T-cell (primary cell): ENCODE results near the gene PPP1R2C. TPM values are rescaled to one million over a fixed set of nuclear protein-coding genes. Genes with fewer than 3 reads are reported as not detected.

ENCODE experiments used
- ATAC-seq, 4 experiments: fragments of 200-7000 bp in 3 of 4; fragments of 150-1000 bp in 1 of 4; cut with Tn5 transposase; replicated peaks in 1 of 4; 1 replicate in 3 of 4; 2 replicates in 1 of 4; pipeline ENCODE4 v1.10.0; 2021; ENCODE audit warnings: moderate library complexity in 3 of 4, mild to moderate bottlenecking in 2 of 4, moderate number of reproducible peaks in 1 of 4
- CTCF ChIA-PET, 2 donors: fragments of 300-600 bp; sonication (Branson Sonifier 250); formaldehyde crosslinking; loops; one replicate each; lab custom pipeline; 2022; ENCODE audit warnings: antibody characterized with exemption in 2 of 2; lab: Charles Lee
- POLR2A ChIA-PET, 2 donors: fragments of 300-600 bp; sonication (Branson Sonifier 250); formaldehyde crosslinking; loops; one replicate each; lab custom pipeline; 2022; ENCODE audit warnings: antibody characterized with exemption in 2 of 2; lab: Charles Lee
- DNase-seq, 35 experiments: peaks; one replicate each; pipeline versions ENCODE4 v3.0.0 to v3.0.0-alpha.2; 2013 to 2023
- H3K27ac ChIP-seq: one replicate; pipeline ENCODE4 v1.5.1; 2013; ENCODE audit warnings: low read length
- H3K27me3 ChIP-seq, 2 experiments: replicated peaks in 1 of 2; 1 replicate in 1 of 2; 2 replicates in 1 of 2; pipeline versions ENCODE4 v1.6.1 to v1.7.0; 2013; ENCODE audit warnings: low read length in 1 of 2, mixed read lengths in 1 of 2; ENCODE audit not compliant: control insufficient read depth in 2 of 2, insufficient read depth in 2 of 2; ENCODE audit errors: extremely low read depth in 1 of 2
- H3K36me3 ChIP-seq, 2 donors: 1 replicate in 1 of 2; 2 replicates in 1 of 2; pipeline versions ENCODE4 v1.6.1 to v1.7.0; 2013; ENCODE audit warnings: low read length in 1 of 2; ENCODE audit not compliant: control insufficient read depth in 2 of 2, insufficient read depth in 1 of 2; ENCODE audit errors: extremely low read depth in 1 of 2
- H3K4me1 ChIP-seq, 2 experiments: 1 replicate in 1 of 2; 2 replicates in 1 of 2; pipeline versions ENCODE4 v1.6.1 to v1.7.0; 2013; ENCODE audit warnings: low read length in 2 of 2, mixed read lengths in 1 of 2; ENCODE audit not compliant: insufficient read depth in 2 of 2, control insufficient read depth in 1 of 2; ENCODE audit errors: extremely low read depth in 1 of 2
- H3K4me3 ChIP-seq, 2 donors: 1 replicate in 1 of 2; 2 replicates in 1 of 2; pipeline versions ENCODE4 v1.5.1 to v1.7.0; 2013; ENCODE audit warnings: mild to moderate bottlenecking in 2 of 2, low read length in 1 of 2, moderate library complexity in 1 of 2; ENCODE audit not compliant: control insufficient read depth in 1 of 2; ENCODE audit errors: extremely low read depth in 1 of 2
- H3K9me3 ChIP-seq: 2 replicates; pipeline ENCODE4 v1.7.0; 2013
- H3K27ac Mint-ChIP-seq, 2 donors: one replicate each; pipeline ENCODE4 v1.8.0; 2020 to 2021; ENCODE audit warnings: mild to moderate bottlenecking in 2 of 2, mixed read lengths in 2 of 2
- H3K27me3 Mint-ChIP-seq, 2 donors: one replicate each; pipeline ENCODE4 v1.8.0; 2021 to 2022; ENCODE audit warnings: mixed read lengths in 2 of 2
- H3K36me3 Mint-ChIP-seq: one replicate; pipeline ENCODE4 v1.8.0; 2021; ENCODE audit warnings: mixed read lengths
- H3K4me1 Mint-ChIP-seq, 3 donors: one replicate each; pipeline ENCODE4 v1.8.0; 2020 to 2022; ENCODE audit warnings: mixed read lengths in 3 of 3, mild to moderate bottlenecking in 1 of 3
- H3K4me3 Mint-ChIP-seq, 3 donors: one replicate each; pipeline ENCODE4 v1.8.0; 2020 to 2022; ENCODE audit warnings: mild to moderate bottlenecking in 3 of 3, mixed read lengths in 3 of 3, moderate library complexity in 3 of 3
- H3K9me3 Mint-ChIP-seq, 3 donors: one replicate each; pipeline ENCODE4 v1.8.0; 2020 to 2022; ENCODE audit warnings: mixed read lengths in 3 of 3
- WGBS: methylation state at CpG from one replicate; pipeline ENCODE4 v1.1.5; 2013; ENCODE audit warnings: missing lambda C conversion rate; ENCODE audit not compliant: insufficient coverage; 5-methylcytosine and 5-hydroxymethylcytosine counted together
- total RNA-seq, 35 experiments: library from RNA in 6 of 35; stranded (reverse) in 6 of 35; fragments of 120-200 nt in 1 of 35; gene quantifications; one replicate each; pipeline versions ENCODE4 v1.2.1 to v1.2.4 and lab custom pipeline; 2013 to 2026

The PPP1R2C gene
- total RNA-seq, 5 donors from 2014 or later (not counting 1 experiment from before 2014, with no cell fraction given) = 5.4 TPM; not detected in 4

DNA sequence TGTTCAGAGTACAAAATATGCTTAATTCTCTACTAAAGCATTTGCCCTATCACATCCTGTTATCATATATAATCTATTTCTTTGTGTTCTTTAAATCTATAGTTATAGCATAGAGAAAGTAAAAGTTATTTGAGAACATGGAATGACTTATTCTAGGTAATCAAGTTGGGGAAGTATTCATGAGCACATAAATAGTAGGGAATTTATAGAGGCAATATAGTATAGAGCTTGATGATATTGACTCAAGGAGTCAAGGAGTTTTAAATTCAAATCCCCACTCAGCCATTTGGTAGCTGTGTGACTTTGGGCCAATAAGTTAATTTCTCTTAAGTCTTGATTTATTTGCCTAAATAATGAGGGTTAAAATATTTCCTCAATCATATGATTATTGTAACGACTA is 37.5 kb downstream of the PPP1R2C start:
- H3K27ac ChIP-seq = no peak overlapping the region
- H3K9me3 Mint-ChIP-seq = no peaks in the 10 kb centered on the region
- peaks cover 10 to 34% (median 22%) of the 10 kb centered on the region in 3 donors for H3K4me1 Mint-ChIP-seq
- no peaks in the 10 kb centered on the region for H3K9me3 ChIP-seq
- no peak for ATAC-seq
- H3K4me1 ChIP-seq = peaks cover 0 to 8% of the 10 kb centered on the region in 2 experiments
- H3K27me3 Mint-ChIP-seq = peaks cover 0 to 7% of the 10 kb centered on the region in 2 donors
- H3K36me3 Mint-ChIP-seq = no peaks in the 10 kb centered on the region
- ChIA-PET CTCF (no interaction called here), POLR2A (no interaction called here)
- no peaks in the 10 kb centered on the region for H3K36me3 ChIP-seq
- H3K27me3 ChIP-seq = no peaks in the 10 kb centered on the region
- WGBS = no CpG with 5 or more reads among the region's 1 CpG
- no peak overlapping the region for H3K27ac Mint-ChIP-seq
- DNase-seq = no peak
- H3K4me3 Mint-ChIP-seq = no peak overlapping the region
- no peak overlapping the region for H3K4me3 ChIP-seq

DNA sequence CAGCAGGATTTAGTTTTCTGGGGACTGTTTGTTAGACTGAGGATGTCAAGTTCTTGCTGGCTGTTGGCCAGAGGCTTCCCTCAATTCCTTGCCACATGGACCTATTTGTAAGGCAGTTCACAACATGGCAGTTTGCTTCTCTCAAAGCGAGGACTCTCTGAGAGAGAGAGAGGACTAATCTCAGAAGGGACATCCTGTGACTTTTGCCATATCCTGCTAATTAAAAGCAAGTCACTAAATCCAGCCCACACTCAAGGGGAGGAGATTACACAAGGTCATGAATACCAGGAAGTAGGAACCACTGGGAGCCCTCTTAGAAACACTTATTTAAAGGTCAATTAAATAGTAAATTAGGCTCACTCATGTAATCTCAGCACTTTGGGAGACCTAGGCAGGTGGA is 38.2 kb downstream of the PPP1R2C start:
- Mint-ChIP-seq H3K27ac (peak overlapping the region; percentile 85 to 87), H3K36me3 (no peaks in the 10 kb centered on the region), H3K27me3 (peaks cover 0 to 5% of the 10 kb centered on the region in 2 donors), H3K4me1 (peaks cover 10 to 34% (median 22%) of the 10 kb centered on the region in 3 donors), H3K4me3 (peak overlapping the region in 1 of 3 donors; percentile 33), H3K9me3 (no peaks in the 10 kb centered on the region)
- no CpG with 5 or more reads among the region's 1 CpG for WGBS
- POLR2A ChIA-PET = no interaction called here
- peak in 1 of 35 experiments; percentile 6 for DNase-seq
- no peaks in the 10 kb centered on the region for H3K36me3 ChIP-seq
- peak in 2 of 4 experiments; percentile 20 to 23 for ATAC-seq
- no peaks in the 10 kb centered on the region for H3K9me3 ChIP-seq
- H3K27ac ChIP-seq = peak overlapping the region; percentile 62
- CTCF ChIA-PET = no interaction called here
- peaks cover 0 to 8% of the 10 kb centered on the region in 2 experiments for H3K4me1 ChIP-seq
- no peaks in the 10 kb centered on the region for H3K27me3 ChIP-seq
- no peak overlapping the region for H3K4me3 ChIP-seq

DNA sequence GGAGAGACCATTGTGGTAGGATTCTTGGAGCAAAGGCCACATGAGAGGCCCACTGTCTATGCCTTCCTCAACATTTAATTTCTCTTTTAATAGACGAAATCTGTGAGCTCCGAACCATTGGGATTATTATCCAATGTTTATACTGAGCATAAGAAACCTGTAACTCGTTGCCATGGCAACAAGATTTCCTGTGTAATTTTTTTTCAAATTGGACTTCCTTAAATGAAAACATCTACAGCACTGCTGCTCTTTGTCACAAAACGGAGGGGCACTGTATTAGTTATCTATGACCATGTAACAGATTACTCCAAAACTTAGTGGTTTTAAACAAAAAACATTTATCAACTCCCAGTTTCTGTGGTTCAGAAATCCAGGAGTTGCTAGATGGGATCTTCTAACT is 38.7 kb downstream of the PPP1R2C start:
- no peaks in the 10 kb centered on the region for H3K36me3 ChIP-seq
- H3K4me1 ChIP-seq = peaks cover 0 to 8% of the 10 kb centered on the region in 2 experiments
- peak in 2 of 35 experiments; percentile 0 to 44 for DNase-seq
- WGBS = no CpG with 5 or more reads among the region's 4 CpGs
- no peaks in the 10 kb centered on the region for H3K36me3 Mint-ChIP-seq
- peaks cover 0 to 4% of the 10 kb centered on the region in 2 donors for H3K27me3 Mint-ChIP-seq
- peak overlapping the region; percentile 85 to 87 for H3K27ac Mint-ChIP-seq
- H3K9me3 ChIP-seq = no peaks in the 10 kb centered on the region
- peak overlapping the region in 1 of 3 donors; percentile 33 for H3K4me3 Mint-ChIP-seq
- peak overlapping the region; percentile 62 for H3K27ac ChIP-seq
- H3K27me3 ChIP-seq = no peaks in the 10 kb centered on the region
- peak in 3 of 4 experiments; percentile 48 to 54 (median 51) for ATAC-seq
- H3K4me3 ChIP-seq = no peak overlapping the region
- peaks cover 10 to 34% (median 22%) of the 10 kb centered on the region in 3 donors for H3K4me1 Mint-ChIP-seq
- CTCF ChIA-PET = no interaction called here
- POLR2A ChIA-PET = no interaction called here
- no peaks in the 10 kb centered on the region for H3K9me3 Mint-ChIP-seq

DNA sequence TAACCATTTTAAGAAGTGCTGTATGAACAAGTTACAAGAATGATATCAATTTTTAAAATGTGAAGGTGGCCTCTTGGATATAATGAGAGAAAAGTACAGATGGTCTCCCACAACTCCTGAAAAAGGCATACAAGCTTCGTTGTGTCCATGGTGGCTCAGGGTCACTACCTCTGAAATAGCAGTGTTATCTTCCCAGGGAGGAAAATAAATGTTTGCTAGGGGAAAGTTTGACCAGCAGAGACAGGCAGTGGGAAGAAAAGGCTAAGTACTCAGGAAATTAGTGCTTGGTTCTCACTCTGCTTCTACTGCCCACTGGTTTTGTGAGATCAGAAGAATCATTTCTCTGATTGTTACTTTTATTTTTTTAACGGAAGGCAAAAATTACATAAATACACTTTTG is 39.4 kb downstream of the PPP1R2C start:
- Histone ChIP-seq H3K27me3 (no peaks in the 10 kb centered on the region), H3K9me3 (no peaks in the 10 kb centered on the region), H3K27ac (peak overlapping the region; percentile 62), H3K36me3 (no peaks in the 10 kb centered on the region), H3K4me1 (peaks cover 0 to 8% of the 10 kb centered on the region in 2 experiments), H3K4me3 (no peak overlapping the region)
- Mint-ChIP-seq H3K4me3 (no peak overlapping the region), H3K27me3 (peaks cover 0 to 3% of the 10 kb centered on the region in 2 donors), H3K36me3 (no peaks in the 10 kb centered on the region), H3K9me3 (no peaks in the 10 kb centered on the region), H3K4me1 (peaks cover 10 to 34% (median 22%) of the 10 kb centered on the region in 3 donors), H3K27ac (no peak overlapping the region)
- no peak for DNase-seq
- ChIA-PET CTCF (no interaction called here), POLR2A (no interaction called here)
- no peak for ATAC-seq
- WGBS = no CpG with 5 or more reads among the region's 2 CpGs

DNA sequence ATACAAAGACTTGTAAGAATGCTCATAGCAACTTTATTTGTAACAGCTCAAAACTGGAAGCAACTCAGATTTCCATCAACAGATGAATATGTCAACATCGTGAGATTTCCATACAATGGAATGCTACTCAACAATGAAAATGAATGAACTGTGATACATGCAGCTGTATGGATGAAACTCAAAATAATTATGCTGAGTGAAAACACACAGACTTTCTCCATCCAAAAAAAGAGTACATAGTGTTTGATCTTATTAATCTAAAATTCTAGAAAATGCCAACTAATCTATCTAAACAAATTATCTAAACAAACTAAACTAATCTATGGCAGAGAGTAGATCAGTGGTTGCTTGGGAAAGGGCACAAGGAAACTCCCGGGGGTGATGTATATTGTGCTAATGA is 42.7 kb downstream of the PPP1R2C start:
- no CpG with 5 or more reads among the region's 2 CpGs for WGBS
- H3K4me1 ChIP-seq = peaks cover 0 to 8% of the 10 kb centered on the region in 2 experiments
- H3K9me3 ChIP-seq = no peaks in the 10 kb centered on the region
- DNase-seq (no peak), ATAC-seq (no peak)
- Mint-ChIP-seq H3K36me3 (no peaks in the 10 kb centered on the region), H3K9me3 (no peaks in the 10 kb centered on the region), H3K4me3 (no peak overlapping the region), H3K27me3 (peaks cover 0 to 3% of the 10 kb centered on the region in 2 donors), H3K4me1 (peaks cover 10 to 35% (median 20%) of the 10 kb centered on the region in 3 donors), H3K27ac (no peak overlapping the region)
- ChIA-PET POLR2A (interaction anchor here in 1 of 2 donors (0.6 kb wide), 1 partner anchor 1120 kb away, joined by 3 read pairs; no protein-coding TSS in a partner anchor), CTCF (no interaction called here)
- H3K27ac ChIP-seq = no peak overlapping the region
- H3K27me3 ChIP-seq = no peaks in the 10 kb centered on the region
- H3K4me3 ChIP-seq = no peak overlapping the region
- peaks cover 0 to 4% of the 10 kb centered on the region in 2 donors for H3K36me3 ChIP-seq

DNA sequence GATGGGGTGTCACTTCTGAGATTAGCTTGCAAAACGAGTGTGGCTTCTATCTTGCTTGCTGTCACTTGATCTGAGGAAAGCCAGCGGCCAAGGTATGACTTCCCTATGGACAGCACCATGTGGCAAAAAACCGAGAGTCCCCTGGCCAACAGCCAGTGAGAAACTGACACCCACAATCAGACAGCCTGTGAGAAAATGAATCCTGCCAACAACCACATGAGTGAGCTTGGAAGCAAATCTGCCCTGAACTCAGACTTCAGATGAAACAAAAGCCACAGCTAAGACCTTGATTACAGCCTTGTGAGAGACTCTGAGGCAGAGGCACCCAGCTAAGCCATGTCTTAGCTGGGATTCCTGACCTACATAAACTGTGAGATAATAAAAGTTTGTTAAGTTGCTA is 45.5 kb downstream of the PPP1R2C start:
- H3K36me3 ChIP-seq = peaks cover 0 to 4% of the 10 kb centered on the region in 2 donors
- Mint-ChIP-seq H3K27ac (no peak overlapping the region), H3K9me3 (no peaks in the 10 kb centered on the region), H3K36me3 (no peaks in the 10 kb centered on the region), H3K4me1 (peaks cover 1 to 14% (median 2%) of the 10 kb centered on the region in 3 donors), H3K4me3 (no peak overlapping the region), H3K27me3 (peaks cover 0 to 3% of the 10 kb centered on the region in 2 donors)
- H3K27ac ChIP-seq = no peak overlapping the region
- no peaks in the 10 kb centered on the region for H3K27me3 ChIP-seq
- POLR2A ChIA-PET = no interaction called here
- no peak overlapping the region for H3K4me3 ChIP-seq
- WGBS = 20% methylated on average over 1 of the region's 3 CpGs
- DNase-seq (no peak), ATAC-seq (no peak)
- CTCF ChIA-PET = no interaction called here
- H3K4me1 ChIP-seq = no peaks in the 10 kb centered on the region
- H3K9me3 ChIP-seq = no peaks in the 10 kb centered on the region
